ENCODE results near the gene SPDEF.

DNA sequence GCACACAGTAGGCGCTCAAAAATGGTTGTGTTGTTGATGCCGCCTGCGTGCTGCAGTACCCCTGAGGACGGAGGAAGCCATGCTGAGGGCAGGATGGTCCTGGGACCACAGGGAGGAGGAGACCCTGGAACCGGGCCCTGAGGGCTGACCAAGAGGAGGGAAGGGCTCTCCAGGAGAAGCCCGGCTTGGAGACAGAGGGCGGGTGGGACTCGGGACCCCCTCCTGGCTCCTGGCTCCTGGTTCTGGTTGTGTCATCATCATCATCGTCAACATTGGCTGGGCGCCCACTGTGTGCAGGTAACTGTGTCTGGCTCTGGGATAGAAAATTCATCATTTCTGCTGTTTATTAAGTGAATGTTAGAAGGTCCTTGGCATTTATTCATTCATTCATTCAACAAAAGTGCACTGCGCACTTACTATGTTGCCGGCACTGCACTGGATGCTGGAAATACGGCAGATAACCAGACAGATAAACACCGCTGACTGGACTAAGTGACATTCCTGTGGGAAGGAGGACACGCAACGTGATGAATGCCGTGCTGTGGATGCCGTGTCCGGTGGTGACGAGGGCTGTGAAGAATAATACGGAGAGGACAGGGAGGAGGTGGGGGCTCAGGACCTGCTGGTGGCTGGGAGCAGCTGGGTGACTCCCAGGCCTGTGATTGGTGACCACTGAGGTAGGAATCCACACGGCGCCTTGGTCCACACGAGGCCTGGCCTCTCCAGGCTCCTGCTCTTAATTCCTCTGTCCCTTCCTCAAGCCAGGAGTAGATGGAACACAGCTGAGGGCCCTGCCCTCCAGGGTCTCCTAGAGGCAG lies 35.3 kb downstream of the SPDEF start:
- TF ChIP-seq, protein P1, sequence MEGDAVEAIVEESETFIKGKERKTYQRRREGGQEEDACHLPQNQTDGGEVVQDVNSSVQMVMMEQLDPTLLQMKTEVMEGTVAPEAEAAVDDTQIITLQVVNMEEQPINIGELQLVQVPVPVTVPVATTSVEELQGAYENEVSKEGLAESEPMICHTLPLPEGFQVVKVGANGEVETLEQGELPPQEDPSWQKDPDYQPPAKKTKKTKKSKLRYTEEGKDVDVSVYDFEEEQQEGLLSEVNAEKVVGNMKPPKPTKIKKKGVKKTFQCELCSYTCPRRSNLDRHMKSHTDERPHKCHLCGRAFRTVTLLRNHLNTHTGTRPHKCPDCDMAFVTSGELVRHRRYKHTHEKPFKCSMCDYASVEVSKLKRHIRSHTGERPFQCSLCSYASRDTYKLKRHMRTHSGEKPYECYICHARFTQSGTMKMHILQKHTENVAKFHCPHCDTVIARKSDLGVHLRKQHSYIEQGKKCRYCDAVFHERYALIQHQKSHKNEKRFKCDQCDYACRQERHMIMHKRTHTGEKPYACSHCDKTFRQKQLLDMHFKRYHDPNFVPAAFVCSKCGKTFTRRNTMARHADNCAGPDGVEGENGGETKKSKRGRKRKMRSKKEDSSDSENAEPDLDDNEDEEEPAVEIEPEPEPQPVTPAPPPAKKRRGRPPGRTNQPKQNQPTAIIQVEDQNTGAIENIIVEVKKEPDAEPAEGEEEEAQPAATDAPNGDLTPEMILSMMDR (conservative IDR thresholded peaks at IDR 0.05; ENCODE audit: low read length) = no peak
- no peak for TF ChIP-seq EZH2phosphoT487 (IDR thresholded peaks at IDR 0.05; ENCODE audit: borderline replicate concordance, low read depth, low read length)
